ENCODE data around the gene RGS10.

The RGS10 gene

GRCh38 chr10:119518936-119519335 lies 23.6 kb downstream of the RGS10 start:
- DNase-seq (ENCODE audit: low read depth): no peak
- H3K4me3 ChIP-seq (ENCODE audit: control insufficient read depth, low read depth, low read length): no peak overlapping the region
- TF ChIP-seq CTCF (IDR thresholded peaks at IDR 0.05; ENCODE audit: control insufficient read depth, insufficient read depth, low read depth, low read length, missing control alignments): no peak

- DNase-seq (ENCODE audit: low read depth): no peak
- no peak overlapping the region for H3K4me3 ChIP-seq (ENCODE audit: control insufficient read depth, low read depth, low read length)
- no peak for TF ChIP-seq CTCF (IDR thresholded peaks at IDR 0.05; ENCODE audit: control insufficient read depth, insufficient read depth, low read depth, low read length, missing control alignments)
Observed at GRCh38 chr10:119518176-119518575, 24.3 kb downstream of the RGS10 start.

- TF ChIP-seq CTCF (IDR thresholded peaks at IDR 0.05; ENCODE audit: control insufficient read depth, insufficient read depth, low read depth, low read length, missing control alignments): no peak
- no peak overlapping the region for H3K4me3 ChIP-seq (ENCODE audit: control insufficient read depth, low read depth, low read length)
- DNase-seq (ENCODE audit: low read depth): no peak
Observed at GRCh38 chr10:119517235-119518141, 25.0 kb downstream of the RGS10 start.

DNA sequence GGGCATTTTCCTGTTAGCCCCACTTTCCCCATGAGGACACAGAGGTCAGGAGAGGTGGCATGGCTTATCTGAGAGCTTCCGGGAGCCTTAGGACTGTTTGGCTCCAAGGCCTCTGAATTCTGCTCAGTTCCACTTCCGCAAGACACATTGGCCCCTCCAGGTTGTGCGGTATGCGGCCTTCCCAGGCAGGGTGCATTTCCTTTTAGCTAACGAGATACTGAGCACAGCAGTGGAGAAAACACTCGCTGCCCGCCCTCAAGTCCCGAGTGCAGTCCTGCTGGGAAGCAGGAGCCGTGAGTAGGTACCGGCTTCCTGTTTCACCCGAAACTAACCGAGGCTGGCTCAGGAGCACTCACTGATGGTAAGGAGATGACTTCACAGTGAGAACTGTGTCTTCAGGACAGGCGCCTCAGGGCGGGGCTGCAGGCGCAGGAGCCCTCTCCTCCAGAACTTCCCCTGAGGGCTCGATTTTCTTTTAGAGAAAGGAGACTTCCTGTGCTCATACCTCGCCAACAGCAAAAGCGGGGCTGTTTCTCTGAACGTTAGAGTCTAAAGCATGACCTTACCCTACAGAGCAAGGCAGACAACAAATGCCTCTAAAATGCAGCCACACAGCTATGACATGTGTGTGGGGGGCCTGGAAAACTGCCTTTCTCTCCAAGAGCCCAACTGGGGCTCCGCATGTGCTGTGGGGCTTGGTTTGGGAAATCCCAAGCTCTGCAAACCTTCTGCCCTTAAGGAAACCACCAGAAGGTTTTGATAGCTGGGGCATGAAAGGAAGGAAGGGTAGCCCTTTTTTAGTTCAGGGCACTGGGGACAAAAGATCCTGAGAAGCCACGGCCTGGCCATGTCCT lies 25.9 kb downstream of the RGS10 start:
- no peak overlapping the region for H3K4me3 ChIP-seq (ENCODE audit: control insufficient read depth, low read depth, low read length)
- TF ChIP-seq CTCF (IDR thresholded peaks at IDR 0.05; ENCODE audit: control insufficient read depth, insufficient read depth, low read depth, low read length, missing control alignments): no peak
- DNase-seq (ENCODE audit: low read depth): no peak

GRCh38 chr10:119515511-119516045 lies 26.9 kb downstream of the RGS10 start:
- DNase-seq (ENCODE audit: low read depth): no peak
- no peak for TF ChIP-seq CTCF (IDR thresholded peaks at IDR 0.05; ENCODE audit: control insufficient read depth, insufficient read depth, low read depth, low read length, missing control alignments)
- no peak overlapping the region for H3K4me3 ChIP-seq (ENCODE audit: control insufficient read depth, low read depth, low read length)

DNA sequence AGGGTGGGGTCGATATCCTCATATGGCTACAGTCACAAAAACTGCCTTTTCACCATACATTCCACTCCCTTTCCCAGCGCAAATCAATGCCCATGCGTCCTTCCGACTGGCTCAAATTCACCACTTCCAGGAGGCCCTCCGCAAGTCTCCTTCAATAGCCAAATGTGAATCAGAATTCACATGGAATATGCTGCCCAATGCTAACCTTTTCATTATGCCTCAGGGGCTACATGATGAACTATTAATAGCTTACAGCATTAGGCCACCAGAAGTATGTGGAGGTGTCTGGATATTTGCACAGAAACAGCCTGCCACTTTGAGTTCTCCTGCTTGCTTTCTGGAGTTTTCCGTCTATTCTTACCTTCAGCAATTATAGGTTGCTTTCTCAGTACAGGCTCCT lies 27.7 kb downstream of the RGS10 start:
- TF ChIP-seq CTCF (IDR thresholded peaks at IDR 0.05; ENCODE audit: control insufficient read depth, insufficient read depth, low read depth, low read length, missing control alignments): no peak
- no peak overlapping the region for H3K4me3 ChIP-seq (ENCODE audit: control insufficient read depth, low read depth, low read length)
- no peak for DNase-seq (ENCODE audit: low read depth)

Data from AG09309 (cell line).